GM19328 (cell line): ENCODE measurements around the gene XCL2.
"Not testable (repeated sequence)": the region's sequence is repeated elsewhere in the genome, so short reads cannot be mapped to it uniquely, and the experiment has no call there.

Experiments
- ATAC-seq: cut with Tn5 transposase; IDR thresholded peaks from one replicate; pipeline ENCODE4 v1.9.1; 2021; ENCODE audit warnings: mild to moderate bottlenecking, moderate library complexity; ENCODE audit not compliant: unreplicated experiment

Gene XCL2

DNA sequence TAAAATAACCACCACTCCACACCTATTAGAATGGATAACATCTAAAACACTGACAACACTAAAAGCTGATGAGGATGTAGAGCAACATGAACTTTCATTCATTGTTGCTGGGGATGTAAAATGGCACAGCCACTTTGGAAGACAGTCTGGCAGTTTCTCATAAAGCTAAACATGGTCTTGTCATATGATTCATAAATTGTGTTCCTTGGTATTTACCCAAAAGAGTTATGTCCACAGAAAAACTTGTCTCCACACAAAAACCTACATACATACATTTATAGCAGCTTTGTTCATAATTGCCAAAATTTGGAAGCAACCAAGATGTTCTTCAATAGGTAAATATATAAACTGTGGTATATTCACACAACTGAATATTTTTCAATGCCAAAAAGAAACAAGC is 16.6 kb upstream of the XCL2 start:
- no peak for ATAC-seq

DNA sequence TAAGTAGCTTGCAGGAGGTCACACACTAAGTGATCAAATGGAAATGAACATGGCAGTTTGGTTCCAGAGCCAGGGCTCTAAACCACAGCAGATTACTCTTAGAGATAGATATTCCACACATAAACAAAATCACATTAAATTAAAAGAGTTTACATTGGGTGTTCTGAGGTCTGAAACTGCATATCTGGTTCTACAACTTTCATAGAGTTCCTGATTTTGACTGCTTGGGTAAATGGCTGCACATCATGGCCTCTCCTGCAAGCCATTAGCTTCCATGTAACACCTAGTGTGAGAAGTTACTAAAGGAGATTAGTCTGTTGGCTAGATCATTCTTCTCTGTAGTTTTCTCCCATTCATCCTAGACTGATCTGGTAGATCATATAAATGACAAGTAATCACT is 12.8 kb upstream of the XCL2 start:
- ATAC-seq: no peak

GRCh38 chr1:168555508-168556046 is 11.8 kb upstream of the XCL2 start:
- ATAC-seq: no peak

DNA sequence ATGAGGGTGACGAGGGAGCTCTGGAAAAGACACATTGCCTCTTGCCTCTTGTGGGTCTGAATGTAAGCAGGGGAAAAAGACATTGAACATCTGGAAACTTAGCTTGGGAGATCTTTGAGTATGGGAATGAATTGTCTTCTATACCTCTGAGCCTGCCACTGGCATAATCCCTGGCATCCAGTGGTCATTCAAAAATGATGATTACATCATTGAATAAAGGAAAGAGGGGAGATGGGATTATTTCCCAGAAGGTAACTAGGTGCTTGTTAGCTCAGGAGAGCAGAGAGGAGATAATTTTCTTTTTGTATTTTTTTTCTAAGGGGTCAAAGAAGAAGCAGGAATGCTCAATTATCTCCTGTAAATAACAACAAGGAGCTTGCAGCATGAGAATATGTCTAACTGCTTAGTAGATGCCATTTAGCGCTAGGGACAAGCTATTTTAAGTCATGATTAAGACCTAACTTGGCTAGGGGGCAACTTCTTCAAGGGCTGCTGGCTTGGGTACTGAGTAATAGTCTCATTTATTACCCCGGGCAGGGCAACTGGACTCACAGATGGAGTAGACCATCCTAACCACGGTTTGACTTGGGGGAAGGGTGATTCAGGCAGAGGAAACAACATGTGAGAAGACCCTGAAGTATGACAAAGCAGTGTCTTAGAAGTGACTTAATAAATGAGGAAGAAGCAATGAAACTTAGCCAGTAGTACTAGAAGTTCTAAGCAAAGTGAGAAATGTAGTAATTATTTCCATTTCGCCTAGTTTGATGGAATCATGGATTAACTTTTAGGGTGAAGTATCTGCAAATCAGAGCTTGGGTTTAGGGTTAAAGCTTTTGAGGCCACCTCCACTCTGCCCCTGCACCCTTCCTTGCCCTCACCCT is 11.0 kb upstream of the XCL2 start:
- ATAC-seq: no peak

GRCh38 chr1:168553680-168554553 is 10.1 kb upstream of the XCL2 start:
- ATAC-seq: no peak

- ATAC-seq: no peak
Measured at GRCh38 chr1:168552961-168553360, 9.2 kb upstream of the XCL2 start.

- no peak for ATAC-seq
Measured at GRCh38 chr1:168551688-168552087, 7.9 kb upstream of the XCL2 start.

DNA sequence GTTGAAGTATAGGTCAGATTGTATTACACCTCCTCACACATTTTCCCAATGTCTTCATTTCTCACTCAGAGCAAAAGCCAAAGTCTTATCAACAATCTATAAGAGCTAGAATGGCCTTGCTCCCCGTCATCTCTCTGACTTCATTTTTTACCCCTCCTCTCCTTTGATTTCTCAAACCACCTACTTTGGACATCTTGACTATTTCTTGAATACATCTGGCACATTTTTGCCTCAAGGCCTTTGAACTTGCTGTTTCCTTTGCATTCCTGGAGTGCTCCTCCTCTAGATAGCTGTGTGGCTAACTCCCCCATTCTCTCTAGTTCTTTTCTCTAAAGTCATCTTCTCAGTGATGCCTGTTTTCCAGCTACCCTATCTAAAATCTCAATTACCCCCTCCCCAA is 7.2 kb upstream of the XCL2 start:
- ATAC-seq: no peak

- ATAC-seq: not testable (repeated sequence)
Measured at GRCh38 chr1:168546553-168546895, 2.7 kb upstream of the XCL2 start.

- ATAC-seq: not testable (repeated sequence)
Measured at GRCh38 chr1:168545678-168546552, 2.1 kb upstream of the XCL2 start.

DNA sequence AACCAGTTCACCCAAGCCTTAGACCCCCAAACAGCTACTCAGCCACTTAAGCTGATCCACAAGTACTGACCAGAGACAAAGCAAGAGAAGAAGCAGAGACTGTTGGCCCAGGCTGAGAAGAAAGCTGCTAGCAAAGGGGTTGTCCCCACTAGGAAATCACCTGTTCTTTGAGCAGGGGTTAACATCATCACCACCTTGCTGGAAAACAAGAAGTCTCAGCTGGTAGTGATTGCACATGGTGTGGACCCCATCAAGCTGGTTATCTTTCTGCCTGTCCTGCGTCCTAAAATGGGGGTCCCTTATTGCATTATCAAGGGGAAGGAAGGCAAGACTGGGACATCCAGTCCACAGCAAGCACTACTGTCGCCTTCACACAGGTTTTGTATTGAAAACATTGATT is 819 bp downstream of the XCL2 start:
- ATAC-seq: not testable (repeated sequence)

DNA sequence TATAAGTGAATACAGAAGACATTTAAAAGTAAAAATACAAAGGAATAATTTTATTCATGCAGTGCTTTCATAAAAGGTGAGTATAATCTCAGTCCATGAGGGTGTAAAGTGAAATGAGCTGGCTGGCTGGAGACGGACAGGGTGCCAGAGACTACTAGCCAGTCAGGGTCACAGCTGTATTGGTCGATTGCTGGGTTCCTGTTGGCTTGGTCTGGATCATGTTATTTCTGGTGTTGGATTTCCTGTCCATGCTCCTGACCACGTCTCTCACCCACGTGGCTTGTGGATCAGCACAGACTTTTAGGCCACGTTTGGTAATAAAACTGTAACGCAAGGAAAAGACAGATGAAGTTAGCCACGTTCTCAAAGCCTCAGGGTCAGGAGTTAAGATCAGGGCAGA is 3.0 kb downstream of the XCL2 start:
- not testable (repeated sequence) for ATAC-seq

- no peak for ATAC-seq
Measured at GRCh38 chr1:168535536-168535935, 8.3 kb downstream of the XCL2 start.

DNA sequence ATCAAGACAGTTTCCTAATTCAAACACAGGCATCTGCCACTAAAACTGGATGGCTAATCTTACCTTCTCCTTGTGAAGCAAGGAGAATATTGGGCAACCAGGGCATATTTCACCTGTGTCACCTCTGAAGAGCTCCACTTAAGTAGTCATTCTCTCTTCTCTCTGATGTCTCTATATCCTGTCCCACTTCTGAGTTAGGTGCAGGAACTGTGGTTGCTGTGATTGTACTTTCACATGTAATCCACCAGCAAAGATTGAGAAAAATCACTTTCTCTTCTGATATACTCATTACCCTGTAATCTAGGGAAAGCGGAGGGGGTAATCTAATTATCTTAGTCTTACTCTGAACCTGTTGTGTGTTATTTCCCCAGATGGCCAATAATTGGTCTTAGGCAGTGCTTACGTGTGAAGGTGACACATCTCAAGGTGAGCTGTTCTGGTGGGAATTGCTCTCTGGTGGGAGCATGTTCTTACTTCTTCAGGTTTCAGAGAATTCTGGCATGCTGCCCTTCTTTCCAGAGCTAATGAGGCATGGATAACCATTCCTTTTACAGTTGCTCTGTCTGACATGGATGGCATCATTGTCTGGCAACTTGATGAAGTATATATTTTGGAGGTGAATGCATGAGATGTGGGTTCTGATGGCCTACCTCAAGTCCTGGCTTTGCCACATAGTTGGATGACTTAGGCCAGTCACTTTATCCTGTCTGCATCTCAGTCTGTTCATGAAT is 12.0 kb downstream of the XCL2 start:
- ATAC-seq: no peak

- ATAC-seq: no peak
Measured at GRCh38 chr1:168529518-168529917, 14.3 kb downstream of the XCL2 start.

DNA sequence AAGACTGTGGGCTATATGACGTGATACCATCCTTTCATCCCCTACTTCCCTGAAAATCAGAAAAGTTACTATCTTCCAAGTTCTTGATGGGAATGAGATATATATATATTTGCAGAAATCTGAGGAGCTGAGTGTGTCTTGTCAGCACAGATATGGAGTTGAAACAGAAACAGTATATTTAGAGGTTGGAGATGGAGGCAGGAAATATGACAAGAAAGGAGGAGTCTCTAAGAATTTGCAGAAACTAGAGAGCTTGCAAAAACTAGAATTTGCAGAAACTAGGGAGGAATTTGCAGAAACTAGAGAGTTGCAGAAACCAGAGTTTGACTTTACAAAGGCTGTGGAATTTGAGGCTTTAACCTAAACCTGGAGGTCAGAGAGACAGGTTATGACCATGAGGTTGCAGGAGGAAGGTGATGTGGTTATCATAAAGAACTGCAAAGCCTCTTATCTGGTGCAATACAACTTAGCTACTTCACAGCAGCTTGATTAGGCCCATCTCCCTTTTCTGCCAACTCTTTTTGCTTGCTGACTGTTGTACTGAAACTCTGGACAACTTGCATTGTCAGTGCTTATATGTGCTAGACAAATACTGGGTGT is 22.3 kb downstream of the XCL2 start:
- no peak for ATAC-seq

DNA sequence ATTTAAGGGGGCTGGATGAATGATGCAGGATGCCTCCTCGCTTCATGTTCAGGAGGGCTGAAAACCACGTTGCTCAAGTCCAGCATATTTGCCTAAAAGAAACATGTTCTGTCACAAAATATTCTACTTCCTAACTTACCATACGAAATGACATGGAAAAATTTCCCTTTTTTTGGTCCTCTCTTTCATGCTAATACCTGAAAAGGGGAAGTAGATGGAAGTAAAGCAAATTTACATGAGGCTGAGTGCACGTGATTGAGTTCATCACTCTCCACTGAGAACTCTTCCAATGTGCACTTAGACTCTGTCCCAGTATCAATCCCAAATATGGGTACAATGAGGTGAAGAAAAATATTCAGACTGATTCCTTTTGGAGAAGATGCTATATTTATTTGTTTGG is 23.0 kb downstream of the XCL2 start:
- ATAC-seq: no peak

GRCh38 chr1:168520052-168520751 is 23.6 kb downstream of the XCL2 start:
- ATAC-seq: no peak

GRCh38 chr1:168518813-168519212 is 25.0 kb downstream of the XCL2 start:
- ATAC-seq: no peak
